ENCODE measurements around the gene RPL28. TPM values are rescaled to one million over a fixed set of nuclear protein-coding genes. Genes with fewer than 3 reads are reported as not detected.

The RPL28 gene
- total RNA-seq, 3 donors from 2014 or later (not counting 1 experiment from before 2014, with no cell fraction given), result 1,373 to 1,704 (median 1,679) TPM

DNA sequence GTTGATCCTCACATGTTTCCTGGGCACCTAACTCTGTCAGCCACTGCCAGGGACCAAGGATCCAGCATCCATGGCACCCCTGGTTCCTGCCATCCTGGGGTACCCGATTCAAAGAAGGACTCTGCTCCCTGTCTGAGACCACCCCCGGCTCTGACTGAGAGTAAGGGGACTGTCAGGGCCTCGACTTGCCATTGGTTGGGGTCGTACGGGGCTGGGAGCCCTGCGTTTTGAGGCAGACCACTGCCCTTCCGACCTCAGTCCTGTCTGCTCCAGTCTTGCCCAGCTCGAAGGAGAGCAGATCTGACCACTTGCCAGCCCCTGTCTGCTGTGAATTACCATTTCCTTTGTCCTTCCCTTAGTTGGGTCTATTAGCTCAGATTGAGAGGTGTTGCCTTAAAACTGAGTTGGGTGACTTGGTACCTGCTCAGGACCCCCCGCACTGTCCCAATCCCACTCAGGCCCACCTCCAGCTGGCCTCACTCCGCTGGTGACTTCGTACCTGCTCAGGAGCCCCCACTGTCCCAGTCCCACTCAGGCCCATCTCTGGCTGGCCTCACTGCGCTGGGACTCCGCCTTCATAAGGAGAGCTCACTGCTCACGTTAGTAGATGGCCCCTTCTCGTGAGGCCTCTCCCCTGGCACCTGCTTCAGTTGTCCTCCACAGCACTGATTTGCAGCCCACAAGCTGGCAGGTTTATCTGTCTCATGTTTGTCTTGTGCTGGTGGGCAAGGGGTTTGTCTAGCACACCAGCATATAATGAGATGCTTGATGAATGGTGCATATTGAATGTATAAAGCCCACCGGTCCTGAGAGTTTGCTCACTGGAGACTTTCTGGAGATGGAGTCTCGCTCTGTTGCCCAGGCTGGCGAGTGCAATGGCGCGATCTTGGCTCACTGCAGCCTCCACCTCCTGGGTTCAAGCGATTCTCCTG lies 3.9 kb downstream of the RPL28 start:
- intact Hi-C loops (cut with micrococcal nuclease), result no loop called here
- Histone ChIP-seq H3K9me3 (ENCODE audit: control insufficient read depth, insufficient read depth, low read length) (no peaks in the 10 kb centered on the region), H3K27me3 (ENCODE audit: control insufficient read depth, insufficient read depth, low read length) (no peaks in the 10 kb centered on the region), H3K27ac (ENCODE audit: low read length) (no peak overlapping the region), H3K4me1 (ENCODE audit: control insufficient read depth, insufficient read depth, low read length) (peaks cover 49% of the 10 kb centered on the region), H3K4me3 (ENCODE audit: low read length) (no peak overlapping the region), H3K36me3 (ENCODE audit: control insufficient read depth, insufficient read depth, low read length) (peaks cover 43% of the 10 kb centered on the region)
- Mint-ChIP-seq H3K27ac (peak overlapping the region; percentile 80 to 81), H3K4me1 (peaks cover 36 to 61% of the 10 kb centered on the region in 2 donors), H3K9me3 (no peaks in the 10 kb centered on the region), H3K36me3 (no peaks in the 10 kb centered on the region), H3K4me3 (peak overlapping the region; percentile 49), H3K27me3 (ENCODE audit: low read depth in 2 of 2) (no peaks in the 10 kb centered on the region)
- ATAC-seq (no peak), DNase-seq (no peak)
- WGBS (ENCODE audit: insufficient coverage), result 91% methylated on average over 21 of the region's 21 CpGs
- TF ChIP-seq, protein P1, sequence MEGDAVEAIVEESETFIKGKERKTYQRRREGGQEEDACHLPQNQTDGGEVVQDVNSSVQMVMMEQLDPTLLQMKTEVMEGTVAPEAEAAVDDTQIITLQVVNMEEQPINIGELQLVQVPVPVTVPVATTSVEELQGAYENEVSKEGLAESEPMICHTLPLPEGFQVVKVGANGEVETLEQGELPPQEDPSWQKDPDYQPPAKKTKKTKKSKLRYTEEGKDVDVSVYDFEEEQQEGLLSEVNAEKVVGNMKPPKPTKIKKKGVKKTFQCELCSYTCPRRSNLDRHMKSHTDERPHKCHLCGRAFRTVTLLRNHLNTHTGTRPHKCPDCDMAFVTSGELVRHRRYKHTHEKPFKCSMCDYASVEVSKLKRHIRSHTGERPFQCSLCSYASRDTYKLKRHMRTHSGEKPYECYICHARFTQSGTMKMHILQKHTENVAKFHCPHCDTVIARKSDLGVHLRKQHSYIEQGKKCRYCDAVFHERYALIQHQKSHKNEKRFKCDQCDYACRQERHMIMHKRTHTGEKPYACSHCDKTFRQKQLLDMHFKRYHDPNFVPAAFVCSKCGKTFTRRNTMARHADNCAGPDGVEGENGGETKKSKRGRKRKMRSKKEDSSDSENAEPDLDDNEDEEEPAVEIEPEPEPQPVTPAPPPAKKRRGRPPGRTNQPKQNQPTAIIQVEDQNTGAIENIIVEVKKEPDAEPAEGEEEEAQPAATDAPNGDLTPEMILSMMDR (IDR thresholded peaks at IDR 0.05), result no peak

DNA sequence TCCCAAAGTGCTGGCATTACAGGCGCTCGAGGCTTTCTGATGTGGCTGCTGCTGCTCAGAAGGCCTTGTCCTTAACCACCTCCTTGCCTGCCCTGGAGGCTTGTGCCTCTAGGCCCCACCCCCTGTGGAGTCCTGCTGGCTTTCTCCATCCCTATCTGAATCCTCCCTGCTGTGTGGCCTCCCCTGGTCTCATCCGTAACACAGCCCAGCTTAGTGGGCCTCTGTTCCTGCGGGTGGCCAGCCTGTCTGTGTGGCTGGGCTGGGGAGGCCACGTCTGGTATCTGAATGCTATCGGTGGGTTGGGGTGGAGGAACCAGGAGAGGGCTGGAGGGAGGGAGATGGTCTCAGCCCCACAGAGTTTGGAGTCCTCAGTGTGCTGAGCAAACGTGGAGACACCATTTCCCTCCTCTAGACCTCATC lies 4.7 kb downstream of the RPL28 start:
- Mint-ChIP-seq H3K27me3 (ENCODE audit: low read depth in 2 of 2) (no peaks in the 10 kb centered on the region), H3K9me3 (no peaks in the 10 kb centered on the region), H3K4me1 (peaks cover 31 to 52% of the 10 kb centered on the region in 2 donors), H3K27ac (peak overlapping the region in 1 of 2 donors; percentile 80), H3K36me3 (no peaks in the 10 kb centered on the region), H3K4me3 (no peak overlapping the region)
- WGBS (ENCODE audit: insufficient coverage), result 89% methylated on average over 7 of the region's 7 CpGs
- Histone ChIP-seq H3K36me3 (ENCODE audit: control insufficient read depth, insufficient read depth, low read length) (peaks cover 43% of the 10 kb centered on the region), H3K27me3 (ENCODE audit: control insufficient read depth, insufficient read depth, low read length) (no peaks in the 10 kb centered on the region), H3K4me3 (ENCODE audit: low read length) (no peak overlapping the region), H3K27ac (ENCODE audit: low read length) (no peak overlapping the region), H3K4me1 (ENCODE audit: control insufficient read depth, insufficient read depth, low read length) (peaks cover 42% of the 10 kb centered on the region), H3K9me3 (ENCODE audit: control insufficient read depth, insufficient read depth, low read length) (no peaks in the 10 kb centered on the region)
- intact Hi-C loops (cut with micrococcal nuclease), result no loop called here
- DNase-seq, result no peak
- ATAC-seq, result no peak
- TF ChIP-seq, protein P1 (IDR thresholded peaks at IDR 0.05), result no peak

GRCh38 chr19:55391191-55391670 lies 5.5 kb downstream of the RPL28 start:
- no peak for ATAC-seq
- H3K27ac ChIP-seq (ENCODE audit: low read length), result no peak overlapping the region

More at GRCh38 chr19:55391191-55391670, 5.5 kb downstream of the RPL28 start:
- Mint-ChIP-seq H3K4me1 (peaks cover 24 to 45% of the 10 kb centered on the region in 2 donors), H3K9me3 (no peaks in the 10 kb centered on the region), H3K36me3 (no peaks in the 10 kb centered on the region), H3K4me3 (no peak overlapping the region), H3K27me3 (ENCODE audit: low read depth in 2 of 2) (no peaks in the 10 kb centered on the region), H3K27ac (peak overlapping the region in 1 of 2 donors; percentile 80)
- no peak for DNase-seq
- H3K36me3 ChIP-seq (ENCODE audit: control insufficient read depth, insufficient read depth, low read length), result peaks cover 43% of the 10 kb centered on the region
- intact Hi-C loops (cut with micrococcal nuclease), result no loop called here
- TF ChIP-seq, protein P1 (IDR thresholded peaks at IDR 0.05), result no peak
- H3K4me3 ChIP-seq (ENCODE audit: low read length), result no peak overlapping the region
- H3K27me3 ChIP-seq (ENCODE audit: control insufficient read depth, insufficient read depth, low read length), result no peaks in the 10 kb centered on the region
- peaks cover 42% of the 10 kb centered on the region for H3K4me1 ChIP-seq (ENCODE audit: control insufficient read depth, insufficient read depth, low read length)
- H3K9me3 ChIP-seq (ENCODE audit: control insufficient read depth, insufficient read depth, low read length), result no peaks in the 10 kb centered on the region
- 86% methylated on average over 10 of the region's 12 CpGs for WGBS (ENCODE audit: insufficient coverage)

Data from natural killer cell (primary cell).